Esophagus muscularis mucosa (tissue), 3 donors: Measurements from ENCODE around the gene SLC25A18.

ENCODE experiments used
- POLR2A ChIP-seq: fragments of 450-650 bp; IDR thresholded peaks from one replicate; pipeline ENCODE4 v1.6.1; 2017; ENCODE audit warnings: antibody characterized with exemption, moderate library complexity, mild to moderate bottlenecking, low read depth
- POLR2AphosphoS5 ChIP-seq, 2 donors: sonication (generic); formaldehyde crosslinking; IDR thresholded peaks; one replicate each; pipeline ENCODE4 v1.6.1; 2017; ENCODE audit warnings: antibody characterized with exemption in 2 of 2
- TF ChIP-seq, protein P1 (sequence below), 3 experiments: fragments of 200-600 bp in 2 of 3; fragments of 450-650 bp in 1 of 3; sonication (generic) in 2 of 3; IDR thresholded peaks; one replicate each; pipeline ENCODE4 v1.5.1; 2017 to 2019; ENCODE audit warnings: antibody characterized with exemption in 3 of 3, mild to moderate bottlenecking in 2 of 3, moderate library complexity in 1 of 3

DNA sequence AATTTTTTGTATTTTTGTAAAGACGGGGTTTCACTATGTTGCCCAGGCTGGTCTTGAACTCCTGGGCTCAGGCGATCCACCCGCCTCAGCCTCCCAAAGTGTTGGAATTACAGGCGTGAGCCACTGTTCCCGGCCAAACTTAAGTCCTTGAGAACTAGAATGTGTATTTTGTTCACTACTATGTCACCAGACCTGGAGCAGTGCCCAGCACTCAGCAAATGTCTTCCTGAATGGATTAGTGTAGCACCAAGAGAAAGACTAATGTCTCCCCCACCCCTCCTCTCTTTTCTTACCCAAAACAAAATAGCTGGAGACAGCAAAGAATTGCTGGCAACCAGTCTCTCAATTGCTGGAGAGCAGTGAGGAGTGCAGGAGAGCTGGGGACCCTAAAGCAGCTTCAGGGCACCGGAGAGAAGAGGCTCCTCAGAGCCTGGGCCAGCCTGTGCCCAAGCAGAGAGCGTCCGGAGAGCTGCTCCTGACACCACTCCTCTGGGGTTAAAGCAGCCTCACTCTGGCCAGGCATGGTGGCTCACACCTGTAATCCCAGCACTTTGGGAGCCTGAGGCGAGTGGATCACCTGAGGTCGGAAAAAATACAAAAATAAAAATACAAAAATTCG lies 14.9 kb downstream of the SLC25A18 start:
- TF ChIP-seq POLR2A (no peak), POLR2AphosphoS5 (IDR thresholded peaks at IDR 0.05) (peak; percentile 49 to 52)
- TF ChIP-seq, protein P1, sequence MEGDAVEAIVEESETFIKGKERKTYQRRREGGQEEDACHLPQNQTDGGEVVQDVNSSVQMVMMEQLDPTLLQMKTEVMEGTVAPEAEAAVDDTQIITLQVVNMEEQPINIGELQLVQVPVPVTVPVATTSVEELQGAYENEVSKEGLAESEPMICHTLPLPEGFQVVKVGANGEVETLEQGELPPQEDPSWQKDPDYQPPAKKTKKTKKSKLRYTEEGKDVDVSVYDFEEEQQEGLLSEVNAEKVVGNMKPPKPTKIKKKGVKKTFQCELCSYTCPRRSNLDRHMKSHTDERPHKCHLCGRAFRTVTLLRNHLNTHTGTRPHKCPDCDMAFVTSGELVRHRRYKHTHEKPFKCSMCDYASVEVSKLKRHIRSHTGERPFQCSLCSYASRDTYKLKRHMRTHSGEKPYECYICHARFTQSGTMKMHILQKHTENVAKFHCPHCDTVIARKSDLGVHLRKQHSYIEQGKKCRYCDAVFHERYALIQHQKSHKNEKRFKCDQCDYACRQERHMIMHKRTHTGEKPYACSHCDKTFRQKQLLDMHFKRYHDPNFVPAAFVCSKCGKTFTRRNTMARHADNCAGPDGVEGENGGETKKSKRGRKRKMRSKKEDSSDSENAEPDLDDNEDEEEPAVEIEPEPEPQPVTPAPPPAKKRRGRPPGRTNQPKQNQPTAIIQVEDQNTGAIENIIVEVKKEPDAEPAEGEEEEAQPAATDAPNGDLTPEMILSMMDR (IDR thresholded peaks at IDR 0.05), result no peak
